IMR-90 (cell line): ENCODE measurements around the gene DOCK2. TPM values are rescaled to one million over a fixed set of nuclear protein-coding genes. Genes with fewer than 3 reads are reported as not detected.

Experiments used
- ATAC-seq: fragments of 200-7000 bp; cut with Tn5 transposase; 2 replicates; pipeline ENCODE4 v1.9.1; 2020; ENCODE audit warnings: low read depth, mild to moderate bottlenecking, moderate library complexity
- BruUV-seq: library from RNA; stranded (reverse); fragments of 400-500 nt; replicated peaks from 2 replicates; lab custom pipeline; 2021; lab: Mats Ljungman, UMichigan
- CTCF ChIA-PET: fragments of 300-600 bp; formaldehyde crosslinking; extraction: SDS; loops from one replicate; lab custom pipeline; 2021; ENCODE audit warnings: antibody characterized with exemption; lab: Yijun Ruan, JAX
- POLR2A ChIA-PET: fragments of 300-600 bp; sonication (Branson Sonifier 250); formaldehyde crosslinking; loops from one replicate; lab custom pipeline; 2022; ENCODE audit warnings: antibody characterized with exemption; ENCODE audit not compliant: unreplicated experiment; lab: Charles Lee
- DNase-seq: peaks from one replicate; pipeline ENCODE4 v3.0.0; 2013
- H2AFZ ChIP-seq: replicated peaks from 2 replicates; pipeline ENCODE3; 2013; ENCODE audit warnings: low read length, mild to moderate bottlenecking; ENCODE audit not compliant: poor library complexity
- H2AK5ac ChIP-seq: 2 replicates; pipeline ENCODE4 v1.6.1; 2013; ENCODE audit warnings: low read depth, low read length, inconsistent platforms
- H2AK9ac ChIP-seq: replicated peaks from 2 replicates; pipeline ENCODE3; 2013; ENCODE audit warnings: mild to moderate bottlenecking, low read depth, low read length, moderate library complexity; ENCODE audit not compliant: poor library complexity
- H2BK120ac ChIP-seq: 2 replicates; pipeline ENCODE4 v1.6.1; 2013; ENCODE audit warnings: low read depth, low read length, inconsistent platforms
- H2BK15ac ChIP-seq: 3 replicates; pipeline ENCODE4 v1.6.1; 2013; ENCODE audit warnings: low read depth, low read length, inconsistent platforms
- H2BK20ac ChIP-seq: 2 replicates; pipeline ENCODE4 v1.6.1; 2013; ENCODE audit warnings: low read depth, mild to moderate bottlenecking, inconsistent platforms, low read length, moderate library complexity
- H2BK5ac ChIP-seq: 2 replicates; pipeline ENCODE4 v1.6.1; 2013; ENCODE audit warnings: mild to moderate bottlenecking, low read depth, low read length, inconsistent platforms; ENCODE audit not compliant: poor library complexity, severe bottlenecking
- H3K14ac ChIP-seq: replicated peaks from 2 replicates; pipeline ENCODE4 v1.6.1; 2013; ENCODE audit warnings: low read depth, low read length, inconsistent platforms
- H3K18ac ChIP-seq: 2 replicates; pipeline ENCODE4 v1.6.1; 2013; ENCODE audit warnings: low read depth, low read length, control low read depth
- H3K23ac ChIP-seq: 2 replicates; pipeline ENCODE4 v1.6.1; 2013; ENCODE audit warnings: low read depth, low read length, inconsistent platforms
- H3K27ac ChIP-seq: 2 replicates; pipeline ENCODE4 v1.5.1; 2013; ENCODE audit warnings: mild to moderate bottlenecking, control low read depth, low read length; ENCODE audit not compliant: insufficient read depth
- H3K27me3 ChIP-seq: 2 replicates; pipeline ENCODE4 v1.6.1; 2013; ENCODE audit warnings: low read length; ENCODE audit not compliant: control insufficient read depth, insufficient read depth
- H3K36me3 ChIP-seq: 2 replicates; pipeline ENCODE4 v1.6.1; 2013; ENCODE audit warnings: low read length, mixed read lengths; ENCODE audit not compliant: control insufficient read depth, insufficient read depth
- H3K4ac ChIP-seq: 2 replicates; pipeline ENCODE4 v1.6.1; 2013; ENCODE audit warnings: low read depth, low read length, inconsistent platforms
- H3K4me1 ChIP-seq: 2 replicates; pipeline ENCODE4 v1.6.1; 2013; ENCODE audit warnings: low read length, mixed read lengths; ENCODE audit not compliant: control insufficient read depth, insufficient read depth
- H3K4me2 ChIP-seq: 2 replicates; pipeline ENCODE4 v1.6.1; 2013; ENCODE audit warnings: low read depth, mild to moderate bottlenecking, control low read depth, low read length, moderate library complexity
- H3K4me3 ChIP-seq: 2 replicates; pipeline ENCODE4 v1.5.1; 2013; ENCODE audit warnings: low read depth, mild to moderate bottlenecking, control low read depth, low read length, moderate library complexity; ENCODE audit not compliant: insufficient read depth
- H3K56ac ChIP-seq: 2 replicates; pipeline ENCODE4 v1.6.1; 2013; ENCODE audit warnings: low read length, inconsistent platforms; ENCODE audit not compliant: insufficient read depth; ENCODE audit errors: extremely low read depth
- H3K79me1 ChIP-seq, 2 experiments: 2 replicates each; pipeline ENCODE4 v1.6.1; 2013; ENCODE audit warnings: low read length in 2 of 2, inconsistent platforms in 1 of 2, low read depth in 1 of 2
- H3K9ac ChIP-seq: 2 replicates; pipeline ENCODE4 v1.6.1; 2013; ENCODE audit warnings: low read depth, low read length, control low read depth
- H3K9me1 ChIP-seq: 2 replicates; pipeline ENCODE4 v1.6.1; 2013; ENCODE audit warnings: low read length, inconsistent platforms; ENCODE audit not compliant: insufficient read depth
- H3K9me3 ChIP-seq: 2 replicates; pipeline ENCODE4 v1.6.1; 2013; ENCODE audit warnings: low read length; ENCODE audit not compliant: control insufficient read depth, insufficient read depth
- H4K20me1 ChIP-seq: 2 replicates; pipeline ENCODE4 v1.6.1; 2013; ENCODE audit warnings: low read length, inconsistent platforms; ENCODE audit not compliant: insufficient read depth
- H4K5ac ChIP-seq: 2 replicates; pipeline ENCODE4 v1.6.1; 2013; ENCODE audit warnings: mild to moderate bottlenecking, low read depth, low read length, control low read depth
- H4K8ac ChIP-seq, 2 experiments: 2 replicates each; pipeline ENCODE4 v1.6.1; 2013; ENCODE audit warnings: low read depth in 2 of 2, low read length in 2 of 2, control low read depth in 1 of 2, inconsistent platforms in 1 of 2
- H4K91ac ChIP-seq: 2 replicates; pipeline ENCODE4 v1.6.1; 2013; ENCODE audit warnings: low read depth, low read length, inconsistent platforms; ENCODE audit not compliant: insufficient read depth
- BHLHE40 ChIP-seq: fragments of 150-350 bp; IDR thresholded peaks from 2 replicates; pipeline ENCODE4 v1.6.1; 2016; ENCODE audit warnings: mild to moderate bottlenecking, low read depth, low read length
- ELK1 ChIP-seq: fragments of 150-350 bp; IDR thresholded peaks from 2 replicates; pipeline ENCODE4 v1.6.1; 2016; ENCODE audit warnings: low read depth, mild to moderate bottlenecking, low read length, moderate library complexity, borderline replicate concordance
- FOS ChIP-seq: fragments of 150-350 bp; IDR thresholded peaks from 2 replicates; pipeline ENCODE4 v1.6.1; 2016; ENCODE audit warnings: low read depth, low read length
- MAFK ChIP-seq: IDR thresholded peaks from 2 replicates; pipeline ENCODE4 v1.6.1; 2012; ENCODE audit warnings: low read depth, low read length, improper control_type of control experiment
- MAZ ChIP-seq: IDR thresholded peaks from 2 replicates; pipeline ENCODE4 v1.6.1; 2012; ENCODE audit warnings: low read depth, mild to moderate bottlenecking, low read length, improper control_type of control experiment, moderate library complexity, borderline replicate concordance
- NFE2L2 ChIP-seq: fragments of 150-350 bp; IDR thresholded peaks from 2 replicates; pipeline ENCODE4 v1.6.1; 2016; ENCODE audit warnings: low read depth, mild to moderate bottlenecking, low read length
- RFX5 ChIP-seq: IDR thresholded peaks from 2 replicates; pipeline ENCODE4 v1.8.0; 2012; ENCODE audit warnings: low read depth, mild to moderate bottlenecking, low read length, moderate library complexity
- WGBS, 2 experiments: methylation state at CpG; one replicate each; pipeline versions ENCODE4 v1.1.5 to v1.1.7; 2013; ENCODE audit warnings: missing lambda C conversion rate in 2 of 2; ENCODE audit not compliant: insufficient read length in 1 of 2; ENCODE audit errors: extremely low coverage in 2 of 2; 5-methylcytosine and 5-hydroxymethylcytosine counted together
- dilution Hi-C: fragments of 300-500 bp; cut with HindIII; formaldehyde crosslinking; loops from one replicate; pipeline ENCODE4 v1.14.3; 2018; ENCODE audit warnings: low sequenced_read_pairs; ENCODE audit not compliant: unreplicated experiment
- in situ Hi-C: fragments of 300-500 bp; cut with MboI; formaldehyde crosslinking; loops from 3 replicates; pipeline ENCODE4 v1.14.3; 2019; ENCODE audit warnings: low sequenced_read_pairs, inconsistent platforms, mixed read lengths
- intact Hi-C: fragments of 100-400 bp; cut with micrococcal nuclease; formaldehyde crosslinking; loops from 2 replicates; pipeline ENCODE4 v1.10.0; 2022
- polyA plus RNA-seq, 3 experiments: library from polyadenylated mRNA; depleted of rRNA; stranded (reverse); fragments of >200 nt; gene quantifications; 2 replicates each; pipeline ENCODE4 v1.2.3, GENCODE V29; 2012; ENCODE audit warnings: low replicate concordance in 1 of 3
- total RNA-seq: library from RNA; depleted of rRNA; stranded (reverse); fragments of >200 nt; gene quantifications from 2 replicates; pipeline ENCODE4 v1.2.3, GENCODE V29; 2012

DOCK2 gene
- total and polyA plus RNA-seq, 2 of the 4 experiments (the other 2 are of a cell fraction), result 0.72 to 3.0 TPM

GRCh38 chr5:170076211-170076610 lies 439.1 kb downstream of the DOCK2 start:
- H2BK5ac ChIP-seq, result no peak overlapping the region
- ATAC-seq (no peak), DNase-seq (no peak)
- no peak overlapping the region for H3K27ac ChIP-seq
- no peak overlapping the region for H3K14ac ChIP-seq
- H3K36me3 ChIP-seq, result no peaks in the 10 kb centered on the region
- H3K56ac ChIP-seq, result no peak overlapping the region
- in situ Hi-C loops (no loop called here), intact Hi-C loops (loop anchor here (10.0 kb wide), 1 partner anchor 1091 kb away; no protein-coding TSS in a partner anchor), dilution Hi-C loops (no loop called here)
- no CpG with 5 or more reads among the region's 1 CpG for WGBS, 2 experiments
- H2AFZ ChIP-seq, result no peak overlapping the region
- H3K4me1 ChIP-seq, result no peaks in the 10 kb centered on the region
- H2BK15ac ChIP-seq, result no peak overlapping the region
- H2AK9ac ChIP-seq, result no peak overlapping the region
- TF ChIP-seq RFX5 (no peak), MAFK (no peak), FOS (no peak), BHLHE40 (no peak), MAZ (no peak), NFE2L2 (no peak), ELK1 (no peak)
- no peak overlapping the region for H2AK5ac ChIP-seq
- no peak overlapping the region for H2BK20ac ChIP-seq
- no TSS peak for BruUV-seq
- no peak overlapping the region for H2BK120ac ChIP-seq
- no peak overlapping the region for H4K8ac ChIP-seq
- no peak overlapping the region for H4K91ac ChIP-seq
- no peak overlapping the region for H3K9ac ChIP-seq
- H3K4ac ChIP-seq, result no peak overlapping the region
- no peaks in the 10 kb centered on the region for H4K20me1 ChIP-seq
- H4K5ac ChIP-seq, result no peak overlapping the region
- H3K4me2 ChIP-seq, result no peak overlapping the region
- CTCF ChIA-PET, result interaction anchor here (0.6 kb wide), 1 partner anchor 9 kb away, joined by 3 read pairs; no protein-coding TSS in a partner anchor
- H3K9me1 ChIP-seq, result no peaks in the 10 kb centered on the region
- no peaks in the 10 kb centered on the region for H3K9me3 ChIP-seq
- no peak overlapping the region for H3K18ac ChIP-seq
- peaks cover 2% of the 10 kb centered on the region for H3K27me3 ChIP-seq
- no peak overlapping the region for H3K4me3 ChIP-seq
- POLR2A ChIA-PET, result no interaction called here
- H3K79me1 ChIP-seq, result no peaks in the 10 kb centered on the region
- no peak overlapping the region for H3K23ac ChIP-seq
